ENCODE data around the gene TOMM6.
A peak's percentile ranks its signal among the peaks of the same experiment; 100 is the strongest.
"Not testable (repeated sequence)": the region's sequence is repeated elsewhere in the genome, so short reads cannot be mapped to it uniquely, and the experiment has no call there.

TOMM6 gene

GRCh38 chr6:41785689-41786450 lies 1.6 kb upstream of the TOMM6 start:
- DNase-seq: no peak

DNA sequence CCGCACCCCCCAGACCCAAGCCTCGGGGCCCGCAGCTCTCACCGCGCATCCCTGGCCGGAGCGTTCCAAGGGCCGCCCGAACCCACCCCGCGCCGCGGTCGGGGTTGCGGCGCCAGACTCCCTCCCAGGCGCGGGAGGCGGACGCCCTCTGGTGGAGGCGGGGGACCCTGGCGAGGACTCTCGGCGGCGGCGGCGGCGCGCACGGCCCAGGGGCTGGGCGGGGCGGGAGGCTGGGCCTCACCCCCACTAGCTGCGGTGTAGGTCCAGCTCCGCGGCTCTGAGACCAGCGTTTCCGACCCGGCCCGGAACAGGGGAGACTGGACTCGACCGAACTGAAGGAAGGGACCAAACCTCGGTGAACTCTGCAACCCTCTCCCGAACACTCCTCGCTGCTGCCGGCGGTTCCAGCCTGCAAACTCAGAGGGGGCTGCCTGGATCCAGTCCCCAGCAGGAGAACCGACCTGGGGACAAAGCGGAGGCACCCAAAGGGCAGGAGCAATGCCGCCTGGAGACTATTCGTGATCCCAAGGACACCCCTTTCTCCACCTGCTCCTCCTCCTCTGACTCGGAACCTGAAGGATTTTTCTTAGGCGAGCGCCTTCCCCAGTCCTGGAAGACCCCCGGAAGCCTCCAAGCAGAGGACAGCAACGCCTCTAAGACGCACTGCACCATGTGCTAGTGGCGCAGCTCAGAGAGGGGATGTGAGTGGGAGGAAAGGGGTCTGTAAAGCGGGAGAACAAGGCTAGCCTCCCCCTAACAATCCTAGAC lies 859 bp upstream of the TOMM6 start:
- DNase-seq: peak; percentile 89

DNA sequence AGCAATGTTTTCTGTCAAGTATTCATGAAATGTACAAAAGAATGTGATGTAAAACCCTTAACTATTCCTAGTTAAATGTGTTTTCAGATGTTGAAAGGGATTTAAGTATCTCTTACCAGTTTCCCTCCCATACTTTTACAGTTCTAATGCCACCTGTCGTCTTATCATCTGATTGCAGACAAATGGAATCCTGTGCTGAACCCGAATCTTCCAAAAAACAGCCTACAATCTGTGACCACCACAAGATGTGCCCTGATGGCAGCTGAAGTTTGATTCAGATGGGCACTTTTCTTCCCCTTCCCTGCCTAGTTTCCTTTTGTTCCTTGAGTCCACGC lies 1.9 kb downstream of the TOMM6 start:
- DNase-seq: peak; percentile 55

GRCh38 chr6:41790045-41790444 lies 2.6 kb downstream of the TOMM6 start:
- no peak for DNase-seq

DNA sequence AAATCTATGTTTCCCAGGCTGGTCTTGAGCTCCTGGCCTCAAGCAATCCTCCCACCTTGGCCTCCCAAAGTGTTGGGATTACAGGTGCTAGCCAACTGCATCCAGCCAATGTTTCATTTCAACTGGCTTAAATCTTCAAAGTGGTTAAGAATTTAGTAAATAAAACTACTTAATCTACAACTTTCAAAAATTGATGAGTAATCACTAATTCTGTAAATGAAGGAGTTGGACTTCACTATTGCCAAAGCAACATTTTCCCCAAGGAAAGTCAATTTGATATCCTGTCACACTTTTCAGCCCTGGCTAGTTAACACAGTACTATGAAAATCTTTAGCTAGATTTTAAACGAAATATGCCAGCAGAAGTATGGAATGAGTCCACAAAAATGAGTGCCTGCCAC lies 3.8 kb downstream of the TOMM6 start:
- no peak for DNase-seq

GRCh38 chr6:41791984-41792383 lies 4.5 kb downstream of the TOMM6 start:
- no peak for DNase-seq

- no peak for DNase-seq
These were observed 9.0 kb downstream of the TOMM6 start for GRCh38 chr6:41796474-41796873.

- no peak for DNase-seq
These were observed 11.5 kb downstream of the TOMM6 start for GRCh38 chr6:41798901-41799558.

- no peak for DNase-seq
These were observed 12.0 kb downstream of the TOMM6 start for GRCh38 chr6:41799559-41799911.

GRCh38 chr6:41801380-41801779 lies 13.9 kb downstream of the TOMM6 start:
- peak; percentile 42 for DNase-seq

GRCh38 chr6:41805830-41806774 lies 18.6 kb downstream of the TOMM6 start:
- no peak for DNase-seq

DNA sequence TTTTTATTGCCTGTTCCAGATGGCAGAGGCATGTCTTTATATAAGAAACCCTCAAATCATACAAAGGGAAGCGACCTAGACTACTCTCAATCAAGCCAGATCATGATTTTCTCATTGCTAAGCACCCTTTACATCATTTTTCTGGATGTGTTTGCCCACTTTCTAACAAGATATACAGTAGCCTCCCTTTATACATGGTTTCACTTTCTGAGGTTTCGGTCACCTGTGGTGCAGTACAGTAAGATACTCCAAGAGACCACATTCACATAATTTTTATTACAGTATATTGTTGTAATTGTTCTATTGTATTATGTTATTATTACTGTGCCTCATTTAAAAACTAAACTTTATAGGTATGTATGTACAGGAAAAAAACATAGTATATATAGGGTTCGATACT lies 23.6 kb downstream of the TOMM6 start:
- no peak for DNase-seq

GRCh38 chr6:41811946-41812345 lies 24.5 kb downstream of the TOMM6 start:
- DNase-seq: not testable (repeated sequence)

DNA sequence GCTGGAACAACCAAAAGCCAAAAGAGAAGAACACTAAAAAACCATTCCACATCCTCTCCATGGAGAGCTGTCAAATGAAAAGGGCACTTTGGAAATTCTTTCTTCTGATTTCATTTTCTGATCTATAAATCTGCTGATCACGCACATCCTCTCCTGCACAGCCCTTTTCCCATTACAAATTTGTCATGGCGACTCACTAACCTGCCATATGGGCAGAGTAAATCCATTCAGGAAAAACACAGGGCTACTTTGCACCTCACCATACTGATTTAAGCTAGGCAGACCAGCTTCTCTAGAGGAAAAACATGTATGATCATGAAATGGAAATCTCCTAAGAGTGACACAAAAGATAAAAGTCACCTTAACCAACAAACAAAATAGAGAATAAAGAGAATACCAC lies 26.0 kb downstream of the TOMM6 start:
- no peak for DNase-seq

- DNase-seq: no peak
These were observed 26.5 kb downstream of the TOMM6 start for GRCh38 chr6:41813956-41814355.

- no peak for DNase-seq
These were observed 27.1 kb downstream of the TOMM6 start for GRCh38 chr6:41814629-41815028.

- no peak for DNase-seq
These were observed 28.1 kb downstream of the TOMM6 start for GRCh38 chr6:41815587-41815986.

DNA sequence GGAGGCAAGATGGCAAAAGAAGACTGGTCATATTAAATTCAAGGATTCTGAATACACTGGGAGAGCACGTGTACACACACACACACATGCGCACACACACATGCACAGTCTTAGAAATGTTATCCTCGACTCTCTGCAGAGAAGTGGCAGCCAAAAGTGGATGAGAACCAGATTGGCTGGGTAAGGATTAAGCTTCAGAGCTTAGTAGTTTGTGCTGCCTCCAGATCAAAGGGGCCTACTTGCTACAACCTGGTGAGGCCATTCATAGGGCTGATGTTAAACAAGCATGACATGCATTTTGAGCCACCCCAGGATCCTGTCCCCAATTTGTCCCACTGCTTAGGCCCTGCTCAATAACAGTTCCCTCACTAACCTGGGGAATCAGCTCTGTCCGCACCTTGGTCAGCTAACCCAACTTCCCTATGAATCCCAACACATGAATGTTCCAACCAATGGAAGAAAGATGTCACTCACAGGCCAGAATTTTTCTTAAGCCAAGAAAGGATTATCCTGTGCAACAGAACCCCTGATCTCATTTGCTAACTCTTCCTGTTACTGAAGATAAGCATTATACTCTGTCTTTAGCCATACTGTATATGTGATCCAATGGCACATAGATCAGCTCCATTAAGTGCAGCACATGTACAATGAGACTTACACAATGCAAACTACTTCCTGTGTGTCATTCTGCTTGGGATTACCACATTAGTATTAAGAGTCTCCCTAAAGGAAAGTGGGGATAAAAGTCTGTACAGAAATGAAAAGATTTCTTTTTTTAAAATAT lies 31.0 kb downstream of the TOMM6 start:
- DNase-seq: peak; percentile 61

- DNase-seq: no peak
These were observed 33.8 kb downstream of the TOMM6 start for GRCh38 chr6:41821266-41821665.

GRCh38 chr6:41822021-41822420 lies 34.5 kb downstream of the TOMM6 start:
- no peak for DNase-seq

- DNase-seq: no peak
These were observed 35.7 kb downstream of the TOMM6 start for GRCh38 chr6:41823178-41823577.
